ENCODE measurements around the gene APOBEC2. TPM values are rescaled to one million over a fixed set of nuclear protein-coding genes. Genes with fewer than 3 reads are reported as not detected.

Gene APOBEC2
- polyA plus RNA-seq, 1 donor (not counting 4 experiments of a cell fraction or from before 2014, with no cell fraction given), result 0.05 TPM

DNA sequence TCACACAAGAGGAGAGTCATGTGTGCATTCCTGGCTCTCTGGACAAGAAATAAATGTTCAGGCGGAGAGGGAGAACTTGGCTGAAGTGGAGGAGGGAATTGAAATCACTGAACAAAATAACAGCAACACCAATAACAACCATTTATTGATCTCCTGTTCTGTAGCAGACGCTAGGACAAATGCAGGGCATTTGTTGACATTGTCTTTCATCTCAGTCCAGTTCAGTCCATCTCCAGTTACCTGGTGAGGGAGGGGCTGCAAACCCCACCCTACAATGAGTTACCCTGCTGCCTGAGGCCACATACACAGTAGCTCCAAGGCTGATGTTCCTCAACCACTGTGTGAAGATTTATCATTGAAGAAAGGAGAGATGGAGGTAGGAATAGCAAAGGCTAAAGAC lies 41.3 kb upstream of the APOBEC2 start:
- Histone ChIP-seq H3K9ac (ENCODE audit: control insufficient read depth, extremely low read depth, insufficient read depth, low read length) (no peak overlapping the region), H3K4me3 (ENCODE audit: control insufficient read depth in 2 of 3, extremely low read depth in 1 of 3, insufficient read depth in 2 of 3, low read depth in 1 of 3, low read length in 3 of 3) (no peak overlapping the region), H3K79me2 (ENCODE audit: control insufficient read depth, insufficient read depth, low read length) (no peaks in the 10 kb centered on the region), H3K9me1 (ENCODE audit: control insufficient read depth, extremely low read depth, insufficient read depth, low read length) (no peaks in the 10 kb centered on the region), H3K27ac (ENCODE audit: control insufficient read depth, insufficient read depth, low read length) (no peak overlapping the region), H3K36me3 (ENCODE audit: control insufficient read depth in 2 of 2, extremely low read depth in 1 of 2, insufficient read depth in 2 of 2, low read length in 2 of 2) (no peaks in the 10 kb centered on the region), H4K20me1 (ENCODE audit: control insufficient read depth, extremely low read depth, insufficient read depth, low read length) (no peaks in the 10 kb centered on the region), H3K4me1 (ENCODE audit: control insufficient read depth, extremely low read depth, insufficient read depth, low read length) (no peaks in the 10 kb centered on the region), H2AFZ (ENCODE audit: control insufficient read depth, low read length) (no peak overlapping the region), H3K27me3 (ENCODE audit: control insufficient read depth, extremely low read depth, insufficient read depth, low read length) (no peaks in the 10 kb centered on the region), H3K4me2 (ENCODE audit: control insufficient read depth, extremely low read depth, insufficient read depth, low read depth, low read length) (no peak overlapping the region), H3K9me3 (ENCODE audit: control insufficient read depth, low read depth, low read length) (no peaks in the 10 kb centered on the region)
- no peak for DNase-seq (ENCODE audit: low read depth, low spot score)
- FAIRE-seq, result no peak
- TF ChIP-seq EZH2 (IDR thresholded peaks at IDR 0.05; ENCODE audit: low read length), result no peak
- TF ChIP-seq, protein P1, sequence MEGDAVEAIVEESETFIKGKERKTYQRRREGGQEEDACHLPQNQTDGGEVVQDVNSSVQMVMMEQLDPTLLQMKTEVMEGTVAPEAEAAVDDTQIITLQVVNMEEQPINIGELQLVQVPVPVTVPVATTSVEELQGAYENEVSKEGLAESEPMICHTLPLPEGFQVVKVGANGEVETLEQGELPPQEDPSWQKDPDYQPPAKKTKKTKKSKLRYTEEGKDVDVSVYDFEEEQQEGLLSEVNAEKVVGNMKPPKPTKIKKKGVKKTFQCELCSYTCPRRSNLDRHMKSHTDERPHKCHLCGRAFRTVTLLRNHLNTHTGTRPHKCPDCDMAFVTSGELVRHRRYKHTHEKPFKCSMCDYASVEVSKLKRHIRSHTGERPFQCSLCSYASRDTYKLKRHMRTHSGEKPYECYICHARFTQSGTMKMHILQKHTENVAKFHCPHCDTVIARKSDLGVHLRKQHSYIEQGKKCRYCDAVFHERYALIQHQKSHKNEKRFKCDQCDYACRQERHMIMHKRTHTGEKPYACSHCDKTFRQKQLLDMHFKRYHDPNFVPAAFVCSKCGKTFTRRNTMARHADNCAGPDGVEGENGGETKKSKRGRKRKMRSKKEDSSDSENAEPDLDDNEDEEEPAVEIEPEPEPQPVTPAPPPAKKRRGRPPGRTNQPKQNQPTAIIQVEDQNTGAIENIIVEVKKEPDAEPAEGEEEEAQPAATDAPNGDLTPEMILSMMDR (optimal IDR thresholded peaks at IDR 0.05 in 1 of 3, IDR thresholded peaks at IDR 0.05 in 1 of 3, conservative IDR thresholded peaks at IDR 0.05 in 1 of 3; ENCODE audit: extremely low read depth in 1 of 3, insufficient read depth in 2 of 3, low read length in 3 of 3), result no peak
- dilution Hi-C loops (cut with MboI; ENCODE audit: extremely low pct_ligation_motif_present, low sequenced_read_pairs), result no loop called here

DNA sequence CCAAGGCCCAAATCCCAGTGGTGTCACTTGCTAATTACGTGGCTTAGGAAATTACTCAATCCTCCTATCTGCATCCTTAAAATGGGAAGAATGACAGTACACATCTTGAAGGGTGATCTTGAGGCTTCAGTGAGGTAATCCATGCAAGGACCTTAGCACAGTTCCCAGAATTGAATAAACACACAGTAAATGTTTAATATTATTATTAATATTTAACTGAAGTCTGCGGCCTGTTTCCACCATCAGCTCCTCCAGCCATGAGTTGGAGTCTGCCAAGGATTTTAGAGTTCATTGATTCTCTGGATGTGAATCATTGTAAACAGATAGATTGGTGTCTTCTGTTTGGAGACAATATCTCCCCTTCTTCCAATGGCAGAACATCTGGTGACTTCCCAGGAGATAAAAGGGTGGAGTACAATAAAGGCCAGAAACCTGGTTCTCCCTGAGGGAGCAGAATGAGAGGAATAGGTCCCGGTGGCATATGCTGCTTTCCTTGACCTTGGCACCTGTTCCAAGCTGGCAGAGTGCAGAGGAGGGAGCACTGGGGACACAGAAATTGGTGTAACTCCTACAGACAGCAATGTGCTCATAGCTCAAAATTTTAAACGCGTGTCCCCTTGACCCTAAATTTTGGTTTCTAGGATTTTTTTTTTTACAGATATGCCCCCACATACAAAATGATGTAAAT lies 39.4 kb upstream of the APOBEC2 start:
- Histone ChIP-seq H3K79me2 (ENCODE audit: control insufficient read depth, insufficient read depth, low read length) (no peaks in the 10 kb centered on the region), H3K9ac (ENCODE audit: control insufficient read depth, extremely low read depth, insufficient read depth, low read length) (no peak overlapping the region), H3K36me3 (ENCODE audit: control insufficient read depth in 2 of 2, extremely low read depth in 1 of 2, insufficient read depth in 2 of 2, low read length in 2 of 2) (no peaks in the 10 kb centered on the region), H3K9me1 (ENCODE audit: control insufficient read depth, extremely low read depth, insufficient read depth, low read length) (no peaks in the 10 kb centered on the region), H2AFZ (ENCODE audit: control insufficient read depth, low read length) (no peak overlapping the region), H4K20me1 (ENCODE audit: control insufficient read depth, extremely low read depth, insufficient read depth, low read length) (no peaks in the 10 kb centered on the region), H3K4me3 (ENCODE audit: control insufficient read depth in 2 of 3, extremely low read depth in 1 of 3, insufficient read depth in 2 of 3, low read depth in 1 of 3, low read length in 3 of 3) (no peak overlapping the region), H3K27me3 (ENCODE audit: control insufficient read depth, extremely low read depth, insufficient read depth, low read length) (no peaks in the 10 kb centered on the region), H3K4me2 (ENCODE audit: control insufficient read depth, extremely low read depth, insufficient read depth, low read depth, low read length) (no peak overlapping the region), H3K4me1 (ENCODE audit: control insufficient read depth, extremely low read depth, insufficient read depth, low read length) (no peaks in the 10 kb centered on the region), H3K9me3 (ENCODE audit: control insufficient read depth, low read depth, low read length) (no peaks in the 10 kb centered on the region), H3K27ac (ENCODE audit: control insufficient read depth, insufficient read depth, low read length) (no peak overlapping the region)
- no peak for DNase-seq (ENCODE audit: low read depth, low spot score)
- no peak for FAIRE-seq
- dilution Hi-C loops (cut with MboI; ENCODE audit: extremely low pct_ligation_motif_present, low sequenced_read_pairs), result no loop called here
- TF ChIP-seq, protein P1 (optimal IDR thresholded peaks at IDR 0.05 in 1 of 3, IDR thresholded peaks at IDR 0.05 in 1 of 3, conservative IDR thresholded peaks at IDR 0.05 in 1 of 3; ENCODE audit: extremely low read depth in 1 of 3, insufficient read depth in 2 of 3, low read length in 3 of 3), result no peak
- TF ChIP-seq EZH2 (IDR thresholded peaks at IDR 0.05; ENCODE audit: low read length), result no peak
